ENCODE results near the gene FARS2.
A peak's percentile ranks its signal among the peaks of the same experiment; 100 is the strongest.
"Not testable (repeated sequence)": the region's sequence is repeated elsewhere in the genome, so short reads cannot be mapped to it uniquely, and the experiment has no call there.

FARS2 gene

DNA sequence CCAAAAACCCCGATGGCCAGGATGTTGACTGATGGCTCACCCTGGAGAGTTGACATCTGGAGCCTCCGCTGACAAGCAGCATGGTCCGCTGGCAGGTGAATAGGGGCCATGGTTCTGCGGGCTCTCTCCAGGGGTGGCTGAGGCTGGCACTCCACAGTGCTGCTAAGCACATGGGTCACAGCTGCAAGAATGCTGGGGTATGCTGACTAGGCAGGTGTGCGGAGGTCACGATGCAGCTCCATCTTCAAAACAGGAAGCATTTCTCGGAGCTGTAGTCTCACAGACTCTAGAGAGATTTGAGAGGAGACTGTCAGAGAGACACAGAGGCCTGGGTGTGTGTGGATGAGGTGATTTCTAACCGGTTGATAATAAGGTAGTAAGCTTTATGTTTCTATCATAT is 403.9 kb downstream of the FARS2 start:
- DNase-seq (ENCODE audit: low read depth), result no peak
- H3K4me3 ChIP-seq (ENCODE audit: low read depth, low read length), result no peak overlapping the region

DNA sequence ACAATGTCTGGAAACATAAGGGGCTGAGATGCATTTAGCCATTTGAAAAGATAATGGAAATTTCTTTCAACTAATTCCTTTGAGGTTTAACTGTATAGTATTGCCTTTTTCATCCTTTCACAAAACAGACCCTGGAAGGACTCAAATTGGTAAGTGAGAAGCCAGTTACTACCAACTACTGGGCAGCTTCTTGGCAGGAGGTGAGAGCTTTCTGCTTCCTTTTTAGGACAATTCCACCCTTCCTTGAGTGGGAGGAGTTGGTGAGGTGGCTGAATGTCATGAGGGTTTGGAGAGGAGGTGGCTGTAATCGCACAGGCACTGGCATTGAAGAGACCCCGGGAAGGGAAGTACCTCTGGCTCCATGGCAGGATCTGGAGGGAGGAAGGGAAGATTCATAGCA is 404.4 kb downstream of the FARS2 start:
- no peak overlapping the region for H3K4me3 ChIP-seq (ENCODE audit: low read depth, low read length)
- DNase-seq (ENCODE audit: low read depth), result no peak

DNA sequence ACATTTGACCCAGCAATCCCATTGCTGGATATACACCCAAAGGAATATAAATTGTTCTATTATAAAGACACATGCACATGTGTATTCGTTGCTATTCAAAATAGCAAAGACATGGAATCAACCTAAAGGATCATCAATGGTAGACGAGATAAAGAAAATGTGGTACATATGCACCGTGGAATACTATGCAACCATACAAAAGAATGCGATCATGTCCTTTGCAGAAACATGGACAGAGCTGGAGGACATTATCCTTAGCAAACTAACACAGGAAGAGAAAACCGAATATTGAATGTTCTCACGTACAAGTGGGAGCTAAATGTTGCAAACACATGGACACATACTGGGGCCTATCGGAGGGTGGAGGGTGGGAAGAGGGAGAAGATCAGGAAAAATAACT is 405.4 kb downstream of the FARS2 start:
- no peak for DNase-seq (ENCODE audit: low read depth)
- H3K4me3 ChIP-seq (ENCODE audit: low read depth, low read length), result no peak overlapping the region

- H3K4me3 ChIP-seq (ENCODE audit: low read depth, low read length), result no peak overlapping the region
- DNase-seq (ENCODE audit: low read depth), result no peak
Observed at GRCh38 chr6:5667737-5668136, 406.4 kb downstream of the FARS2 start.

- no peak overlapping the region for H3K4me3 ChIP-seq (ENCODE audit: low read depth, low read length)
Observed at GRCh38 chr6:5670381-5670780, 409.1 kb downstream of the FARS2 start.

DNA sequence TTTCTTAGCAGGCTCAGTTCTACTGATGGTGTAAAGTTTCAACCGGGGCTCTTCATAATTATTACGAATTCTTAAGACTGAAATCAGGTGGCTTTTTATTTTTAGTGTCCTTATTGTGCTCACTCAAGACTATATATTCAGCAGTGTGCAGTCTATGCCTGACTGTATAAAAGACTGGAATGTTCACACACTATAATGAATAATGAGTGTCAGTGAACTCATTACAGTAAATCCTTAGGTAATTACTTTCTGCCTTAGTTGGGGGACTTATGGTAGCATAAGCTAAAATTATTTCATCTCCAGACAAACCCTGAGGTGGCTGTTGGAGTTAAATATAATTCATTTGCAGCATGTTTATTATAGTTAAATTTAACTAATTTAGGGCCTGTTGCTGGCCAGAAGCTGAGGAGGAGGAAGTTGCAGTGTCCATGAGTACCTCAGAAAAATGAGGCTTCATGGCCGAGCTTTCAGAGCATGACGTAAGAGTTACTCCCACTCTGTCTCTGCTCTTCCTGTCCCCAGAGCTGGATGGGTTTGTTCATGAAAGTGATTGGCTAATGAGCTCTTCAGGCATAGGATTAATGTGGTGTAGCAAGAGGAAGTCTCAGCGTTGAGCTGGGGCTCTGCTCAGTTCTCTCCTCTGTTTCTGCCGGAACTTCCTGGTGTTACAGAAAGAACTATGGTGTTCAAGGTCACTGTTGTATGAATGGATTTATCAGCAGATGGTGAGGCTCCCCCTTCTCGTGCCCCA is 409.7 kb downstream of the FARS2 start:
- no peak overlapping the region for H3K4me3 ChIP-seq (ENCODE audit: low read depth, low read length)
- peak; percentile 57 for DNase-seq (ENCODE audit: low read depth)

More at GRCh38 chr6:5670381-5670780, 409.1 kb downstream of the FARS2 start:
- no peak for DNase-seq (ENCODE audit: low read depth)

DNA sequence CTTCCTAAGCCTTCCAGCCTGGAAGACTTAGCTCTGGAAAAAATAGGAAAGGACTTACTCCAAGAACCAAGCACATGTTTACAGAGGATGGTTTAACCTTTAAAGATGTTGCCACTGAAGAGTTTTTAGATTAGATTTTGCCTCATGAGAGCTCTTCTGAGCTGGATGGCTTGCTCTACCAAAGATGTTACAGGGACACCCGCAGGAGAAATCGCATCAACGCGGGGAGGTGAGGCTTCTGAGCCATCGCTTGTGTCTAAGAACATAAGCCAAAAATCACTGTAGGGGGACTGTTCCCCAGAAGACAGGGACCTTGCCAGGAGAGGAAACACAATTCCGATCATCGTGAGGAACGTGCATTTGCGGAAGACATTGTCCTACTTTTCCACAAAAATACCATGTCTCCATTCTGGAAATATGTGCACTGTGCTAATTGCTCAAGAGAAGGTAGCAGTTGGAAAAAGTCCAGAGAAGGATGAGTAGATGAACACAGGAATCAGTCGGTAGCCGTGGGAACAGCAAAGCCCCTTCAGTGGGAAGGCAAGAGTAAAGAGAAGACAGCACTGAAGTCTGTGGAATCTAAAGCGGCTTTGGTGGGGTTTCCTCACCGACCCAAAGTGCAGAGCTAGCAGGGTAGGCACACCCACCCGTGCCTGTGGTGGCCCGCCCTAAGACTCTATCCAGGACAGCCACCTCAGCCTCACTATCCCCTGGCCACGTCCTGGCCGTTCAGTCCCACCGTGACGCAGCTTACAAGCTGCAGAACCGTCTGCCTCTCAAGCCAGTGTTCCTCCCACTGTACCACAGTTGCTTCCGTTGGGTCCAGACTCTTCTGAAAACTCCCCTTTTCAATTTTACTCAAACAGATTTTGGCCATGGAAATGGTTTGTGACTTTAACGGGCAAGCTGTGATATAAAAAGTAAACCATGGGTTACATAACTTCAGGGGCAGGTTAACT is 410.6 kb downstream of the FARS2 start:
- DNase-seq (ENCODE audit: low read depth), result no peak
- H3K4me3 ChIP-seq (ENCODE audit: low read depth, low read length), result no peak overlapping the region

- DNase-seq (ENCODE audit: low read depth), result peak; percentile 85
- H3K4me3 ChIP-seq (ENCODE audit: low read depth, low read length), result no peak overlapping the region
Observed at GRCh38 chr6:5672581-5673011, 411.3 kb downstream of the FARS2 start.

- DNase-seq (ENCODE audit: low read depth), result no peak
- H3K4me3 ChIP-seq (ENCODE audit: low read depth, low read length), result no peak overlapping the region
Observed at GRCh38 chr6:5673019-5673790, 411.9 kb downstream of the FARS2 start.

GRCh38 chr6:5674141-5674540 is 412.8 kb downstream of the FARS2 start:
- no peak for DNase-seq (ENCODE audit: low read depth)
- H3K4me3 ChIP-seq (ENCODE audit: low read depth, low read length), result no peak overlapping the region

- H3K4me3 ChIP-seq (ENCODE audit: low read depth, low read length), result no peak overlapping the region
- no peak for DNase-seq (ENCODE audit: low read depth)
Observed at GRCh38 chr6:5674721-5675120, 413.4 kb downstream of the FARS2 start.

GRCh38 chr6:5676701-5677100 is 415.4 kb downstream of the FARS2 start:
- no peak for DNase-seq (ENCODE audit: low read depth)
- H3K4me3 ChIP-seq (ENCODE audit: low read depth, low read length), result no peak overlapping the region

GRCh38 chr6:5677219-5678000 is 416.1 kb downstream of the FARS2 start:
- no peak overlapping the region for H3K4me3 ChIP-seq (ENCODE audit: low read depth, low read length)
- no peak for DNase-seq (ENCODE audit: low read depth)

DNA sequence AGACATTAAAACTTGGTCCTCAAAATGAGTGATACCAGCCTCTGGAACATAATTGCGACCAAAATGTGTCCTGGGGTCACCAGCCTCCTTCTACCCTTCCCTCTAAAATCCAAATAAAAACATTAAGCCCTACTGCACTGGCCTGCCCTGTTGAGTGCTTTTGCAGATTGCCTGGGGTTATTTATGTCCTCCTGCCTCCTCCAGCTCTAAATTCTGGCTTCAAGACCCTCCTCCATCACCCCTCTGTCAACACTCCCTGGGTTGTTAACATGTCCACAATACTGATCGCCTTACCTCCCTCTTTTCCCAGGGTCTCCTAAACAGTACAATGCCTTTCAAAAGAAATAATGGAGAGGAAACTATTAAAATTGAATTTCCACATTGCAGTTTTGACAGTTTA is 418.0 kb downstream of the FARS2 start:
- no peak for DNase-seq (ENCODE audit: low read depth)
- no peak overlapping the region for H3K4me3 ChIP-seq (ENCODE audit: low read depth, low read length)

GRCh38 chr6:5679691-5680090 is 418.4 kb downstream of the FARS2 start:
- DNase-seq (ENCODE audit: low read depth), result no peak

DNA sequence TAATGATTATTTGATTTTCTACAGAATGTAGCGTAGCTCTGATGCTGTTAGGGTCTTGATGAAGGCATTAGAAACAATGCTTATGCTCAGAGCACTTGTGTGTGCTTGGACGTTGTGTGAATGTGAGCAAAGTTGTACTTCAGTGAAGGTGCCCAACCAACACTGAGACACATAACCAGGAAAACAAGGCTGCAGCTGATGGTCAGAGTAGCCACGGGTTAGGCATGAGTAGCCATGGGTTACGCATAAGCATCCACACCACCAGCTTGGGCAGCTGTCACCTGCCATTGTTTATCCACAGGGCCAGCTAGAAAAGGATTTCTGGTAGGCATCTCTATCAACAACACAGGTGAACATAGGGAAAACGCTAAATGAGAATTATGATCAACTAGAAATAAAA is 418.8 kb downstream of the FARS2 start:
- DNase-seq (ENCODE audit: low read depth), result no peak
- H3K4me3 ChIP-seq (ENCODE audit: low read depth, low read length), result no peak overlapping the region

More at GRCh38 chr6:5679691-5680090, 418.4 kb downstream of the FARS2 start:
- H3K4me3 ChIP-seq (ENCODE audit: low read depth, low read length), result no peak overlapping the region

DNA sequence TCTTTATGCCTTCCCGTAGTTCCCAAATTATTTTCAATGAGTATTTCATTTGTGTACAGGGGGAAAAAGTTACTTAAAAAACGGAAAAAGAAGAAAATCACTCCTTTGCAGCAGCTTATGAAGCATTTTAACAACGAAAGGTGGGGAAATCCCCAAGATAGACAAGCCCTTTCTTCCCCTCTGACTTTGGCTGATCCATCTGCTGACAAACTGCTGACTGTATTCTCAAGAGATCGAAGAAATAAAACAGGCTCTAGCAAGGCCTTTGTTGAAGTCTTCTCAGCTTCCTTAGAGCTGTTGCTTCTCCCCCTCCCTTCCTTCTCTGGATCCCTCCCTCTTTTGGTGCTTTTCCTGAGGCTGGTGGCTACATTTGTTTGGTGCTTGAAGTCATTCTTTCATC is 420.2 kb downstream of the FARS2 start:
- DNase-seq (ENCODE audit: low read depth), result peak; percentile 51
- H3K4me3 ChIP-seq (ENCODE audit: low read depth, low read length), result no peak overlapping the region

GRCh38 chr6:5682530-5682929 is 421.2 kb downstream of the FARS2 start:
- no peak overlapping the region for H3K4me3 ChIP-seq (ENCODE audit: low read depth, low read length)
- no peak for DNase-seq (ENCODE audit: low read depth)

DNA sequence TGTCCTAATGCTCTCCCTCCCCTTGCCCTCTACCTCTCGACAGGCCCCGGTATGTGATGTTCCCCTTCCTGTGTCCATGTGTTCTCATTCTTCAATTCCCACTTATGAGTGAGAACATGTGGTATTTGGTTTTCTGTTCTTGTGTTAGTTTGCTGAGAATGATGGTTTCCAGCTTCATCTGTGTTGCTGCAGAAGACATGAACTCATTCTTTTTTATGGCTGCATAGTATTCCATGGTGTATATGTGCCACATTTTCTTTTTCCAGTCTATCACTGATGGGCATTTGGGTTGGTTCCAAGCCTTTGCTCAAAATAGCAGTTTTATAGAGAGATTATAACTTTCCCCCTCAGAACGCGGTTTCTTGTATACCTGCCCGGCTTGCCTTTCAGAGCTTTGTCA is 422.4 kb downstream of the FARS2 start:
- not testable (repeated sequence) for H3K4me3 ChIP-seq (ENCODE audit: low read depth, low read length); DNase-seq (ENCODE audit: low read depth)

Measured in skeletal muscle cell (primary cell).